HepG2 (cell line): Measurements from ENCODE around the gene LRP10. TPM values are rescaled to one million over a fixed set of nuclear protein-coding genes. Genes with fewer than 3 reads are reported as not detected.
A peak's percentile ranks its signal among the peaks of the same experiment; 100 is the strongest.

Source experiments
- BCL6 ChIP-seq: IDR thresholded peaks from 2 replicates; pipeline ENCODE4 v1.6.1; 2016; ENCODE audit warnings: missing genetic modification reagents, missing compliant biosample characterization
- CEBPB ChIP-seq: IDR thresholded peaks from 2 replicates; pipeline ENCODE4 v1.6.1; 2011; ENCODE audit warnings: low read depth, low read length, improper control_type of control experiment, borderline replicate concordance
- GLI4 ChIP-seq: sonication (generic); formaldehyde crosslinking; IDR thresholded peaks from 2 replicates; pipeline ENCODE4 v1.5.1; 2020; ENCODE audit warnings: missing genetic modification reagents, mild to moderate bottlenecking, moderate library complexity, borderline replicate concordance
- GTF2F1 ChIP-seq: fragments of 150-350 bp; IDR thresholded peaks from 2 replicates; pipeline ENCODE4 v1.6.1; 2014; ENCODE audit warnings: low read length
- PTBP1 ChIP-seq: fragments of 200-400 bp; formaldehyde crosslinking; IDR thresholded peaks from 2 replicates; pipeline ENCODE4 v1.6.1; 2018; ENCODE audit warnings: low read length, low read depth; ENCODE audit not compliant: poor library complexity, severe bottlenecking
- RCOR2 ChIP-seq: IDR thresholded peaks from 2 replicates; pipeline ENCODE4 v1.6.1; 2016; ENCODE audit warnings: missing biosample characterization, missing genetic modification reagents
- ZNF724P ChIP-seq: sonication (generic); formaldehyde crosslinking; IDR thresholded peaks from 2 replicates; pipeline ENCODE4 v1.8.0; 2022; ENCODE audit warnings: missing genetic modification reagents, borderline replicate concordance
- ZNF879 ChIP-seq: sonication (generic); formaldehyde crosslinking; IDR thresholded peaks from 2 replicates; pipeline ENCODE4 v1.8.1; 2023; ENCODE audit warnings: missing genetic modification reagents
- polyA plus RNA-seq, 8 experiments: library from polyadenylated mRNA; depleted of rRNA in 3 of 8; stranded (reverse) in 7 of 8; unstranded in 1 of 8; fragments of >200 nt; fragmentation: Illumina TruSeq in 4 of 8; extraction: Trizol in 4 of 8; gene quantifications; 2 replicates each; pipeline versions ENCODE4 v1.2.1 to v1.2.3, GENCODE V29; 2011 to 2016; ENCODE audit warnings: low read depth in 4 of 8, missing spikeins in 1 of 8, mixed read lengths in 1 of 8; ENCODE audit not compliant: insufficient read depth in 1 of 8
- total RNA-seq, 5 experiments: library from RNA; depleted of rRNA; stranded (reverse); fragments of >200 nt; fragmentation: Illumina TruSeq; extraction: Trizol; gene quantifications; 2 replicates each; pipeline ENCODE4 v1.2.3, GENCODE V29; 2016; ENCODE audit warnings: low read depth in 1 of 5
- TF ChIP-seq, protein P1 (sequence below): sonication (generic); formaldehyde crosslinking; IDR thresholded peaks from 2 replicates; pipeline ENCODE4 v1.8.0; 2022; ENCODE audit warnings: mild to moderate bottlenecking, missing genetic modification reagents; ENCODE audit not compliant: insufficient replicate concordance
- TF ChIP-seq, protein P2 (sequence below): IDR thresholded peaks from 2 replicates; pipeline ENCODE4 v1.6.1; 2016; ENCODE audit warnings: missing biosample characterization, missing genetic modification reagents, low read depth
- TF ChIP-seq, protein P3 (sequence below): sonication (generic); formaldehyde crosslinking; IDR thresholded peaks from 2 replicates; pipeline ENCODE4 v1.4.0; 2020; ENCODE audit warnings: missing genetic modification reagents
- TF ChIP-seq, protein P4 (sequence below): sonication (generic); formaldehyde crosslinking; IDR thresholded peaks from 2 replicates; pipeline ENCODE4 v1.8.0; 2022; ENCODE audit warnings: mild to moderate bottlenecking, missing genetic modification reagents, borderline replicate concordance
- TF ChIP-seq, protein P5 (sequence below): sonication (generic); formaldehyde crosslinking; IDR thresholded peaks from 2 replicates; pipeline ENCODE4 v1.4.0; 2020; ENCODE audit warnings: mild to moderate bottlenecking, missing genetic modification reagents
- TF ChIP-seq, protein P6 (sequence below): IDR thresholded peaks from 2 replicates; pipeline ENCODE4 v1.6.1; 2012; ENCODE audit warnings: low read length, improper control_type of control experiment

LRP10 gene
- total and polyA plus RNA-seq, 2 of the 13 experiments (the other 11 are each of a cell fraction or from before 2014, with no cell fraction given) = 16.9 to 45.2 TPM

DNA sequence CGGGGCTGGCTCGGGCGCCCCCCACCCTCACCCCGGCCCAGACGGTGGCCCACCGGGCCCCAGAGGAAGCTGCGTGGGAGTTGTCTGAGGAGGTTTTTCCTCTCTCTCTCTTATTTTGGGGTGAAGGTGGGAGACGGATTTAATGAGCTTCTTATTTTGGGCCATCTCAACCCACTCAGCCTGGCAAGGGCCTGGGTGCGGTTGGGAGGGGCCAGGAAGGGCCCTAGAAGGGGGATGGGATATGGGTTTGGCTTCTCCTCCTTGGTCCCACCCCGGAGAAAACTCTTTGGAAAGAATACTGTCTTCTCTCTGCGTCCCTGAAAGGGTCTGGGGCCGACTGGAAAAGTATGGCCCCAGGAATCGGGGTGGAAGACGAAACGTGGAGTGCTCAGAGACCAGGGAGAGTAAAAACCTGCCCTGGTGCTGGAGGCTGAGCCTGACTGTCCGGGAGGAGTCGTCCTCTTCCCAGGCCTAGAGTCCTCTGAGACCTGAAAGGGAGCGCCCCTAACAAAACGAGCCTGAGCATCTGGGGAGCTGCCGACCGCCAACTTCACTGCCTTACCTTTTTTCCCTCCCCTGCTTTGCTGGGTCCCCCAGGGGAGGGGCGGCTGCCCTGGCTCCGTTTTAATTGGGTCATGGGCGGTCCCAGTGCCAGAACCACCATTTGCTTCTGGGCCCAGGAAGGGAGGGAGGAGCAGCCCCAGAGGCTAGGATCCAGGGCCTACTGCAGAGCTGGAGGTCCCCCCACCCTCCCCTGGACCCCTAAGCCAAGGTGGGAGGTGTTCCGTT is 33.6 kb upstream of the LRP10 start (continued):
- TF ChIP-seq, protein P1, sequence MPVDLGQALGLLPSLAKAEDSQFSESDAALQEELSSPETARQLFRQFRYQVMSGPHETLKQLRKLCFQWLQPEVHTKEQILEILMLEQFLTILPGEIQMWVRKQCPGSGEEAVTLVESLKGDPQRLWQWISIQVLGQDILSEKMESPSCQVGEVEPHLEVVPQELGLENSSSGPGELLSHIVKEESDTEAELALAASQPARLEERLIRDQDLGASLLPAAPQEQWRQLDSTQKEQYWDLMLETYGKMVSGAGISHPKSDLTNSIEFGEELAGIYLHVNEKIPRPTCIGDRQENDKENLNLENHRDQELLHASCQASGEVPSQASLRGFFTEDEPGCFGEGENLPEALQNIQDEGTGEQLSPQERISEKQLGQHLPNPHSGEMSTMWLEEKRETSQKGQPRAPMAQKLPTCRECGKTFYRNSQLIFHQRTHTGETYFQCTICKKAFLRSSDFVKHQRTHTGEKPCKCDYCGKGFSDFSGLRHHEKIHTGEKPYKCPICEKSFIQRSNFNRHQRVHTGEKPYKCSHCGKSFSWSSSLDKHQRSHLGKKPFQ (CRISPR knock-in tag) = no peak
- TF ChIP-seq, protein P2, sequence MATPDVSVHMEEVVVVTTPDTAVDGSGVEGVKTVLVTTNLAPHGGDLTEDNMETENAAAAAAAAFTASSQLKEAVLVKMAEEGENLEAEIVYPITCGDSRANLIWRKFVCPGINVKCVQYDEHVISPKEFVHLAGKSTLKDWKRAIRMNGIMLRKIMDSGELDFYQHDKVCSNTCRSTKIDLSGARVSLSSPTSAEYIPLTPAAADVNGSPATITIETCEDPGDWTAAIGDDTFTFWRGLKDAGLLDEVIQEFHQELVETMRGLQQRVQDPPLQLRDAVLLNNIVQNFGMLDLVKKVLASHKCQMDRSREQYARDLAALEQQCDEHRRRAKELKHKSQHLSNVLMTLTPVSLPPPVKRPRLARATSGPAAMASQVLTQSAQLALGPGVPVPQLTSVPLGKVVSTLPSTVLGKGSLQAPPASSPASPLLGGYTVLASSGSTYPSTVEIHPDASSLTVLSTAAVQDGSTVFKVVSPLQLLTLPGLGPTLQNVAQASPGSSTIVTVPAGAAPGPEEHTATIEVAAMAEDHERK (CRISPR knock-in tag) = no peak
- no peak for TF ChIP-seq PTBP1
- TF ChIP-seq, protein P3, sequence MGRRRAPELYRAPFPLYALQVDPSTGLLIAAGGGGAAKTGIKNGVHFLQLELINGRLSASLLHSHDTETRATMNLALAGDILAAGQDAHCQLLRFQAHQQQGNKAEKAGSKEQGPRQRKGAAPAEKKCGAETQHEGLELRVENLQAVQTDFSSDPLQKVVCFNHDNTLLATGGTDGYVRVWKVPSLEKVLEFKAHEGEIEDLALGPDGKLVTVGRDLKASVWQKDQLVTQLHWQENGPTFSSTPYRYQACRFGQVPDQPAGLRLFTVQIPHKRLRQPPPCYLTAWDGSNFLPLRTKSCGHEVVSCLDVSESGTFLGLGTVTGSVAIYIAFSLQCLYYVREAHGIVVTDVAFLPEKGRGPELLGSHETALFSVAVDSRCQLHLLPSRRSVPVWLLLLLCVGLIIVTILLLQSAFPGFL (CRISPR knock-in tag) = no peak
- no peak for TF ChIP-seq GTF2F1
- TF ChIP-seq, protein P4, sequence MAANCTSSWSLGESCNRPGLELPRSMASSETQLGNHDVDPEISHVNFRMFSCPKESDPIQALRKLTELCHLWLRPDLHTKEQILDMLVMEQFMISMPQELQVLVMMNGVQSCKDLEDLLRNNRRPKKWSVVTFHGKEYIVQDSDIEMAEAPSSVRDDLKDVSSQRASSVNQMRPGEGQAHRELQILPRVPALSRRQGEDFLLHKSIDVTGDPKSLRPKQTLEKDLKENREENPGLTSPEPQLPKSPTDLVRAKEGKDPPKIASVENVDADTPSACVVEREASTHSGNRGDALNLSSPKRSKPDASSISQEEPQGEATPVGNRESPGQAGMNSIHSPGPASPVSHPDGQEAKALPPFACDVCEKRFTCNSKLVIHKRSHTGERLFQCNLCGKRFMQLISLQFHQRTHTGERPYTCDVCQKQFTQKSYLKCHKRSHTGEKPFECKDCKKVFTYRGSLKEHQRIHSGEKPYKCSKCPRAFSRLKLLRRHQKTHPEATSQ (CRISPR knock-in tag) = 0 out of 2 replicates have a peak, but pooled peaks have one; percentile 30
- no peak for TF ChIP-seq ZNF724P (CRISPR knock-in tag)
- no peak for TF ChIP-seq CEBPB
- TF ChIP-seq, protein P5, sequence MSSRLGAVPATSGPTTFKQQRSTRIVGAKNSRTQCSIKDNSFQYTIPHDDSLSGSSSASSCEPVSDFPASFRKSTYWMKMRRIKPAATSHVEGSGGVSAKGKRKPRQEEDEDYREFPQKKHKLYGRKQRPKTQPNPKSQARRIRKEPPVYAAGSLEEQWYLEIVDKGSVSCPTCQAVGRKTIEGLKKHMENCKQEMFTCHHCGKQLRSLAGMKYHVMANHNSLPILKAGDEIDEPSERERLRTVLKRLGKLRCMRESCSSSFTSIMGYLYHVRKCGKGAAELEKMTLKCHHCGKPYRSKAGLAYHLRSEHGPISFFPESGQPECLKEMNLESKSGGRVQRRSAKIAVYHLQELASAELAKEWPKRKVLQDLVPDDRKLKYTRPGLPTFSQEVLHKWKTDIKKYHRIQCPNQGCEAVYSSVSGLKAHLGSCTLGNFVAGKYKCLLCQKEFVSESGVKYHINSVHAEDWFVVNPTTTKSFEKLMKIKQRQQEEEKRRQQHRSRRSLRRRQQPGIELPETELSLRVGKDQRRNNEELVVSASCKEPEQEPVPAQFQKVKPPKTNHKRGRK (CRISPR knock-in tag) = 0 out of 2 replicates have a peak, but pooled peaks have one; percentile 43
- TF ChIP-seq GLI4 (CRISPR knock-in tag) = no peak
- TF ChIP-seq ZNF879 (CRISPR knock-in tag) = peak; percentile 2; the same call in 1 of the 2 replicates
- no peak for TF ChIP-seq BCL6 (CRISPR knock-in tag)
- TF ChIP-seq, protein P6, sequence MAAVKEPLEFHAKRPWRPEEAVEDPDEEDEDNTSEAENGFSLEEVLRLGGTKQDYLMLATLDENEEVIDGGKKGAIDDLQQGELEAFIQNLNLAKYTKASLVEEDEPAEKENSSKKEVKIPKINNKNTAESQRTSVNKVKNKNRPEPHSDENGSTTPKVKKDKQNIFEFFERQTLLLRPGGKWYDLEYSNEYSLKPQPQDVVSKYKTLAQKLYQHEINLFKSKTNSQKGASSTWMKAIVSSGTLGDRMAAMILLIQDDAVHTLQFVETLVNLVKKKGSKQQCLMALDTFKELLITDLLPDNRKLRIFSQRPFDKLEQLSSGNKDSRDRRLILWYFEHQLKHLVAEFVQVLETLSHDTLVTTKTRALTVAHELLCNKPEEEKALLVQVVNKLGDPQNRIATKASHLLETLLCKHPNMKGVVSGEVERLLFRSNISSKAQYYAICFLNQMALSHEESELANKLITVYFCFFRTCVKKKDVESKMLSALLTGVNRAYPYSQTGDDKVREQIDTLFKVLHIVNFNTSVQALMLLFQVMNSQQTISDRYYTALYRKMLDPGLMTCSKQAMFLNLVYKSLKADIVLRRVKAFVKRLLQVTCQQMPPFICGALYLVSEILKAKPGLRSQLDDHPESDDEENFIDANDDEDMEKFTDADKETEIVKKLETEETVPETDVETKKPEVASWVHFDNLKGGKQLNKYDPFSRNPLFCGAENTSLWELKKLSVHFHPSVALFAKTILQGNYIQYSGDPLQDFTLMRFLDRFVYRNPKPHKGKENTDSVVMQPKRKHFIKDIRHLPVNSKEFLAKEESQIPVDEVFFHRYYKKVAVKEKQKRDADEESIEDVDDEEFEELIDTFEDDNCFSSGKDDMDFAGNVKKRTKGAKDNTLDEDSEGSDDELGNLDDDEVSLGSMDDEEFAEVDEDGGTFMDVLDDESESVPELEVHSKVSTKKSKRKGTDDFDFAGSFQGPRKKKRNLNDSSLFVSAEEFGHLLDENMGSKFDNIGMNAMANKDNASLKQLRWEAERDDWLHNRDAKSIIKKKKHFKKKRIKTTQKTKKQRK = no peak
- TF ChIP-seq RCOR2 (CRISPR knock-in tag) = no peak
